MM.1S (cell line): ENCODE measurements around the gene BACE2.

Experiments
- DNase-seq: peaks from one replicate; pipeline ENCODE4 v3.0.0-alpha.2; 2015
- H2AFZ ChIP-seq: fragments of 300-600 bp; sonication (generic); 2 replicates; pipeline ENCODE4 v1.6.0; 2016; ENCODE audit warnings: antibody characterized with exemption, low read length
- H3F3A ChIP-seq: fragments of 300-600 bp; sonication (generic); 2 replicates; pipeline ENCODE4 v1.6.1; 2016; ENCODE audit warnings: mild to moderate bottlenecking, antibody characterized with exemption, low read length, moderate library complexity, mixed read lengths; ENCODE audit not compliant: insufficient read depth
- H3K27ac ChIP-seq: fragments of 300-600 bp; sonication (generic); 2 replicates; pipeline ENCODE4 v1.5.1; 2016; ENCODE audit warnings: mild to moderate bottlenecking, low read length
- H3K27me3 ChIP-seq: fragments of 300-600 bp; sonication (generic); replicated peaks from 2 replicates; pipeline ENCODE4 v1.6.0; 2016; ENCODE audit warnings: low read length; ENCODE audit not compliant: insufficient read depth
- H3K36me3 ChIP-seq: fragments of 300-600 bp; sonication (generic); replicated peaks from 2 replicates; pipeline ENCODE4 v1.6.1; 2016; ENCODE audit warnings: mild to moderate bottlenecking, low read length, mixed read lengths; ENCODE audit not compliant: insufficient read depth
- H3K4me1 ChIP-seq: fragments of 300-600 bp; sonication (generic); 2 replicates; pipeline ENCODE4 v1.6.1; 2016; ENCODE audit warnings: low read length, mixed read lengths
- H3K4me2 ChIP-seq: fragments of 300-600 bp; sonication (generic); 2 replicates; pipeline ENCODE4 v1.6.0; 2016; ENCODE audit warnings: low read depth, low read length
- H3K4me3 ChIP-seq: fragments of 300-600 bp; sonication (generic); 2 replicates; pipeline ENCODE4 v1.5.1; 2016; ENCODE audit warnings: low read length, mixed read lengths
- H3K79me2 ChIP-seq: fragments of 300-600 bp; sonication (generic); 2 replicates; pipeline ENCODE4 v1.6.1; 2016; ENCODE audit warnings: mixed run types, low read length, mixed read lengths
- H3K9ac ChIP-seq: fragments of 300-600 bp; sonication (generic); 2 replicates; pipeline ENCODE4 v1.6.1; 2016; ENCODE audit warnings: low read length, mixed read lengths
- H3K9me2 ChIP-seq: fragments of 300-600 bp; sonication (generic); replicated peaks from 2 replicates; pipeline ENCODE4 v1.6.1; 2016; ENCODE audit warnings: mild to moderate bottlenecking, low read length, mixed read lengths; ENCODE audit not compliant: insufficient read depth
- H3K9me3 ChIP-seq: fragments of 300-600 bp; sonication (generic); replicated peaks from 2 replicates; pipeline ENCODE4 v1.6.1; 2016; ENCODE audit warnings: mild to moderate bottlenecking, low read length, mixed read lengths; ENCODE audit not compliant: insufficient read depth
- H4K20me1 ChIP-seq: fragments of 300-600 bp; sonication (generic); 2 replicates; pipeline ENCODE4 v1.6.1; 2016; ENCODE audit warnings: mild to moderate bottlenecking, low read length, moderate library complexity, mixed read lengths; ENCODE audit not compliant: insufficient read depth
- EZH2 ChIP-seq: fragments of 300-600 bp; sonication (generic); optimal IDR thresholded peaks from 2 replicates; pipeline ENCODE3; 2017; ENCODE audit warnings: low read depth, mild to moderate bottlenecking, antibody characterized with exemption, low read length, mixed read lengths
- EZH2phosphoT487 ChIP-seq: fragments of 300-600 bp; sonication (generic); IDR thresholded peaks from 2 replicates; pipeline ENCODE4 v1.6.1; 2018; ENCODE audit warnings: antibody characterized with exemption, low read length
- TF ChIP-seq, protein P1 (sequence below): fragments of 300-600 bp; sonication (generic); IDR thresholded peaks from 2 replicates; pipeline ENCODE4 v1.5.1; 2016; ENCODE audit warnings: antibody characterized with exemption, low read length, mixed read lengths

BACE2 gene

DNA sequence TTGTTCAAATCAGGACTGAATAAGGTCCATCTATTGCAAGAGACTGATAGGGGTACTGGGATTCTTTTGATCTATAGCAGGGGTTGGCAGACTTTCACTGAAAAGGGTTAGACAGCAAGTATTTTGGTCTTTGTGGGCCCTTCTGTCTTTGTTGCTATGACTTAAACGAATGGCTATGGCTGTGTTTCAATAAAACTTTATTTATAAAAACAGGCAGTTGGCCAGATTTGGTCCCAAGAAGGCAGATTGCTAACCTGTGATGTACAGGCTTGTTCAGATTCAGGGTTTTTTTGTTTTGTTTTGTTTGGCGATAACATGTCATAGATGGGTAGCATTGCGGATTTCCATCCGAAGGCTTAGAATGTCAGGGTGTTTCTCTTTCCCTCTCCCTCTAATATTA, 3.9 kb upstream of the BACE2 start:
- H3K9ac ChIP-seq, result no peak overlapping the region
- no peaks in the 10 kb centered on the region for H3K36me3 ChIP-seq
- H4K20me1 ChIP-seq, result no peaks in the 10 kb centered on the region
- H2AFZ ChIP-seq, result no peak overlapping the region
- H3K9me2 ChIP-seq, result no peaks in the 10 kb centered on the region
- no peak for TF ChIP-seq EZH2
- TF ChIP-seq EZH2phosphoT487, result no peak
- TF ChIP-seq, protein P1, sequence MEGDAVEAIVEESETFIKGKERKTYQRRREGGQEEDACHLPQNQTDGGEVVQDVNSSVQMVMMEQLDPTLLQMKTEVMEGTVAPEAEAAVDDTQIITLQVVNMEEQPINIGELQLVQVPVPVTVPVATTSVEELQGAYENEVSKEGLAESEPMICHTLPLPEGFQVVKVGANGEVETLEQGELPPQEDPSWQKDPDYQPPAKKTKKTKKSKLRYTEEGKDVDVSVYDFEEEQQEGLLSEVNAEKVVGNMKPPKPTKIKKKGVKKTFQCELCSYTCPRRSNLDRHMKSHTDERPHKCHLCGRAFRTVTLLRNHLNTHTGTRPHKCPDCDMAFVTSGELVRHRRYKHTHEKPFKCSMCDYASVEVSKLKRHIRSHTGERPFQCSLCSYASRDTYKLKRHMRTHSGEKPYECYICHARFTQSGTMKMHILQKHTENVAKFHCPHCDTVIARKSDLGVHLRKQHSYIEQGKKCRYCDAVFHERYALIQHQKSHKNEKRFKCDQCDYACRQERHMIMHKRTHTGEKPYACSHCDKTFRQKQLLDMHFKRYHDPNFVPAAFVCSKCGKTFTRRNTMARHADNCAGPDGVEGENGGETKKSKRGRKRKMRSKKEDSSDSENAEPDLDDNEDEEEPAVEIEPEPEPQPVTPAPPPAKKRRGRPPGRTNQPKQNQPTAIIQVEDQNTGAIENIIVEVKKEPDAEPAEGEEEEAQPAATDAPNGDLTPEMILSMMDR, result no peak
- H3K4me1 ChIP-seq, result no peaks in the 10 kb centered on the region
- DNase-seq, result no peak
- no peaks in the 10 kb centered on the region for H3K79me2 ChIP-seq
- H3K27me3 ChIP-seq, result peaks cover 5% of the 10 kb centered on the region
- no peaks in the 10 kb centered on the region for H3K9me3 ChIP-seq
- no peak overlapping the region for H3K4me2 ChIP-seq
- no peak overlapping the region for H3K27ac ChIP-seq
- no peaks in the 10 kb centered on the region for H3F3A ChIP-seq
- H3K4me3 ChIP-seq, result no peak overlapping the region

DNA sequence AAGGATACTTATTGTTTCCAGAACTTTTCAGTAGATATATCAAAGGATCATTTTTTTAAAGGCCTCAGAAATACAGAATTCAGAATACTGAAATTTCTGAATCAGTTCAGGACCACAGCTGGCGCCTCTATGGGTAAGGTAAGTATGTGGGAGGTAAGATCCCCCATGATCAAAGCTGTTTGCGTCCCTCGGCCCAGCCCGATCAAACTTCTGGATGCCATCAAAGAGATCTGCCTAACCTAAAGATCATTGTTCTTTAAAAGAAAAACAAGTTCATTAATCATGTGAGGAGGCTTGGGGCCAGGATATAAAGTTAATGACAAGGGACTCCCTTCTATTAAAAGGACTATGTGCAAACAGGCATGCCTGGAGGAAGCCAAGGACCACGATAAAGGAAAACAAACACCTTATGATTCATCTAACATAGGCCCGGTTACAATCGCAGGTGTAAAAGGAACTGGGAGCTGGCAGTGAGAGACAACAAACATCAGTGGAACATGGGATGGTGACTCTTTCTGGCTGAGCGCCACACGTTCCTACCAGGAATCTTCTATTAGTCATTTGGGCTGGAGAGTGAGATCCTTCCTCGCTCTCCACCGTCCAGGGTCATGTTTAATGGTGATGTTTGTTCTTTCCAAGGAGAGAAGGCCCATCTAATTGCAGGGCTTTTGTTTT, 2.8 kb upstream of the BACE2 start:
- Histone ChIP-seq H3K4me1 (no peaks in the 10 kb centered on the region), H3K9me3 (no peaks in the 10 kb centered on the region), H3K4me3 (no peak overlapping the region), H3K79me2 (no peaks in the 10 kb centered on the region), H2AFZ (no peak overlapping the region), H3K27me3 (peaks cover 16% of the 10 kb centered on the region), H3F3A (no peaks in the 10 kb centered on the region), H3K9ac (no peak overlapping the region), H3K4me2 (no peak overlapping the region), H3K27ac (no peak overlapping the region), H3K9me2 (no peaks in the 10 kb centered on the region), H4K20me1 (no peaks in the 10 kb centered on the region), H3K36me3 (no peaks in the 10 kb centered on the region)
- DNase-seq, result no peak
- TF ChIP-seq EZH2 (no peak), EZH2phosphoT487 (no peak)
- TF ChIP-seq, protein P1, result no peak

DNA sequence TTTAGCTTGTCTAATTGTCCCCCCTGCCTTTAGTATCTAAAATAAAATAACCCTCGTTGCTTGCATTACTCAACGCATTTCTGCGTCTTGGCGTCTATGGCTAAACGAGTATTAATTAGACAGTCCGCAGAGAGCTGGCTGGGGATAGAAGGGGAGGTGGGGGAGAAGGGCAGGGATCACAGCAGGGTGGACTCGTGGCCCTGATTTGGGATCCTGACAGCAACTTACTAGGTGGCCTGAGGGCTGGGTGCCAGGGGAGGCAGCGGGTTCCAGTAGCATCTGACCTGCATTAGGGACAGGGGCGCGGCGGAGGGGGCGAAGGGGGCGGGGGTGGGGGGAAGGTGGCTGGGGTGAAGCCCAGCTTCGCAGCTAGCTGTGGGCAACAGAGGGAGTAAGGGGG, 1.1 kb upstream of the BACE2 start:
- Histone ChIP-seq H3K9ac (no peak overlapping the region), H3K9me3 (no peaks in the 10 kb centered on the region), H3K4me1 (no peaks in the 10 kb centered on the region), H3F3A (no peaks in the 10 kb centered on the region), H3K36me3 (no peaks in the 10 kb centered on the region), H3K79me2 (no peaks in the 10 kb centered on the region), H3K27me3 (peaks cover 20% of the 10 kb centered on the region), H3K27ac (no peak overlapping the region), H3K9me2 (no peaks in the 10 kb centered on the region), H3K4me3 (no peak overlapping the region), H3K4me2 (no peak overlapping the region), H2AFZ (no peak overlapping the region), H4K20me1 (no peaks in the 10 kb centered on the region)
- no peak for TF ChIP-seq EZH2phosphoT487
- TF ChIP-seq, protein P1, result no peak
- no peak for TF ChIP-seq EZH2
- no peak for DNase-seq
